ENCODE results near the gene PRKAG3.

DNA sequence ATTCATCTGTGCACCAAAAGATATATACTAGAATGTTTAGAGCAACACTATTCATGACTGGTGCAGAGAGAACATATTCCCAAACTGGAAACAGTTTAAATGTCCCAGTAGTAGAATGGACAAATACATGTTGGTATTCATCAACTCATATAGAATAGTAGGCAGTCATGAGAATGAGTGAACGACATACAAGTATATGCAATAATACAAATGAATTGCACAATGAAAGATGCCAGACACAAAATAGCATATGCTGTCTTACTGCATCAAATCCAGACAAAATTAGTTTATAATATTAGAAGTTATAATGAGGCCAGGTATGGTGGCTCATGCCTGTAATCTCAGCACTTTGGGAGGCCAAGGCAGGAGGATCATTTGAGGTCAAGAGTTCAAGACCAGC is 8.3 kb upstream of the PRKAG3 start:
- TF ChIP-seq, protein P1, sequence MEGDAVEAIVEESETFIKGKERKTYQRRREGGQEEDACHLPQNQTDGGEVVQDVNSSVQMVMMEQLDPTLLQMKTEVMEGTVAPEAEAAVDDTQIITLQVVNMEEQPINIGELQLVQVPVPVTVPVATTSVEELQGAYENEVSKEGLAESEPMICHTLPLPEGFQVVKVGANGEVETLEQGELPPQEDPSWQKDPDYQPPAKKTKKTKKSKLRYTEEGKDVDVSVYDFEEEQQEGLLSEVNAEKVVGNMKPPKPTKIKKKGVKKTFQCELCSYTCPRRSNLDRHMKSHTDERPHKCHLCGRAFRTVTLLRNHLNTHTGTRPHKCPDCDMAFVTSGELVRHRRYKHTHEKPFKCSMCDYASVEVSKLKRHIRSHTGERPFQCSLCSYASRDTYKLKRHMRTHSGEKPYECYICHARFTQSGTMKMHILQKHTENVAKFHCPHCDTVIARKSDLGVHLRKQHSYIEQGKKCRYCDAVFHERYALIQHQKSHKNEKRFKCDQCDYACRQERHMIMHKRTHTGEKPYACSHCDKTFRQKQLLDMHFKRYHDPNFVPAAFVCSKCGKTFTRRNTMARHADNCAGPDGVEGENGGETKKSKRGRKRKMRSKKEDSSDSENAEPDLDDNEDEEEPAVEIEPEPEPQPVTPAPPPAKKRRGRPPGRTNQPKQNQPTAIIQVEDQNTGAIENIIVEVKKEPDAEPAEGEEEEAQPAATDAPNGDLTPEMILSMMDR (IDR thresholded peaks at IDR 0.05): no peak
- no peak for TF ChIP-seq EZH2 (IDR thresholded peaks at IDR 0.05; ENCODE audit: borderline replicate concordance, insufficient read depth, low read depth, low read length, poor library complexity, severe bottlenecking)

Measured in B cell (primary cell).